HG03175 (cell line): ENCODE results near the gene RAB14.
"Not testable (repeated sequence)": the region's sequence is repeated elsewhere in the genome, so short reads cannot be mapped to it uniquely, and the experiment has no call there.

Experiments used
- ATAC-seq: cut with Tn5 transposase; IDR thresholded peaks from one replicate; pipeline ENCODE4 v1.9.1; 2021; ENCODE audit warnings: mild to moderate bottlenecking, moderate library complexity; ENCODE audit not compliant: unreplicated experiment

The RAB14 gene

DNA sequence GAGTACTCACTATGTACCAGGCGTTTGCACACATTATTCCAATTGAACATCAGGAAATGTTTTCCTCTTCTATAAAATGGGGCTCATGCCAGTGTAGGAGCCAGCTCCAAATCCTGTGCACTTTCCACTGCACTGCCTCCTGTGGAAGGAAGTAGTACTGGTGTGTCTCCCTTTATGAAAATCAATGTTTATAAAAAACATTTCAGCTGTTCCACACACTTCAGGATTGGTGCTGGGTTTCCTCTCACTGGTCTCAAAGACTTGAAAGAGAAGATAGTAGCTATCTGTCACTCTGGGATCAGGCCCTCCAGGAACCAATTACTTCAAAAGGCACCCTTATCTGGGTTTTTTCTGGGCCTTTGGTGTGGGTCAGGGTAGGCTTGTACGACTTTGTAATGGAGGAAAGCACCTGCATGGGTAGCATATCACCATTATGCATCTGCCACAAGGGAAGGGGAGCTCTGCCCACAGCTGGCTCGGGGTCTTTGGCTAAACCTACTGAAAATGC is 32.5 kb downstream of the RAB14 start:
- ATAC-seq, result no peak

DNA sequence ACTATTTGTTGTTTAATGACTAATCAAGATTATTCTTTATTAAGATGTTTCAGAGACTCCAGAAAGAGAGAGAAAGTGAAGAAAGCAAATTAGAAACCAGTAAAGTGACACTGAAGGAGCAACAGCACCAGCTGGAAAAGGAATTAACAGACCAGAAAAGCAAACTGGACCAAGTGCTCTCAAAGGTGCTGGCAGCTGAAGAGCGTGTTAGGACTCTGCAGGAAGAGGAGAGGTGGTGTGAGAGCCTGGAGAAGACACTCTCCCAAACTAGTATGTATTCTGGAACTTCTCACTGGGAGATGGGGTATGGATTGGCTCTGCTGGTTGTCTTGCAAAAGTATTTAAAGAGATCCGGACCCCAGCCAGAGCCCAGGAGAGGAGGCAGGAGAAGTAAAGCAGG is 33.6 kb downstream of the RAB14 start:
- no peak for ATAC-seq

DNA sequence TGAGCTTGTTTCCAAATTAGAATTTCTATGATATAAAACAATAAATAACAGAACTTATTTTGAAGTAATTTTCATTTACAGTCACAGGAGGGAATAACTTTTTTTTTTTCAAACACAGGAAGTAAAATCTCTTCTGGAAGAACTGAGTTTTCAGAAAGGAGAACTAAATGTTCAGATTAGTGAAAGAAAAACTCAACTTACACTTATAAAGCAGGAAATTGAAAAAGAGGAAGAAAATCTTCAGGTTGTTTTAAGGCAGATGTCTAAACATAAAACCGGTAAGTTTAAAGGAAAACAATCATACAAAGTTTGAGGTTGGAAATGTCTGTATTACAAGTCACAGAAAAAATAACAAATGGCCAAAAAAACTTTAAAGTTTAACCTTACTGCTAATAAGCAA is 41.6 kb downstream of the RAB14 start:
- ATAC-seq, result no peak

DNA sequence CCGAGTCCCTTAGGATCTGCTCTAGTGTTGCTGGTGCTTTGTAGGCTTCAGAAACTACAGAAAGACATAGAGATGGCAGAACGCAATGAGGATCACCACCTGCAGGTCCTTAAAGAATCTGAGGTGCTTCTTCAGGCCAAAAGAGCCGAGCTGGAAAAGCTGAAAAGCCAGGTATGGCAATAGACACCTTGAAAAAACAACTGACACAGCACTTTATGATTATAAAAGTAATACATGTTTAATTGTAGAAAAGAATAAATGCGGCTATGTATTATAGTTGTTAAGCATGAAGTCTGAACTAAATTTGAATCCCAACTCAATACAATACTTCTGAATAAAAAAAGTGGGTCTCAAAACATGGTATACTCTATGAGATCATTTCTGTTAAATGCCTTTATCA is 43.7 kb downstream of the RAB14 start:
- no peak for ATAC-seq

DNA sequence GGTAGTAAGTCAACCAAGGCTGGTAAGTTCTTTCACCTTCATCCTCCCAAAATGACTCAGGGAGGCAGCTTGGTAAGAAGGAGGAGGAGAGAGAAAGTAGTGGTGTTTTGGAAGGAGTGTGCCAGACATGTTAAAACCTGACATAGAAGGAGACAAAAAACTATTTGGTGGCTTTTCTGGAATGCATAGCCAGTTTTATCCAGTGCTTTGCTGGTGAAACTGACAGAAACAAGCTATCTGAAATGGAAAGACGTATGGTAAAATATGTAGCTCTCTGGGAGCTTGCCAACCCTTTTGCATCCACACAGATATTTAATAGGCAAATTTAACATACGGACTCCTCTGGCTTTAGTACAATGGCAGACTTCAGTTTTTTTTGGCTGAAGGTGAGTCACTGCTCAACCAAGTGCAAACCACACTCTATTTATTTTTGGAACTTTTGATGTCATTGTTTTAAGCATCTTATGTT is 45.4 kb downstream of the RAB14 start:
- ATAC-seq, result peak; percentile 81

DNA sequence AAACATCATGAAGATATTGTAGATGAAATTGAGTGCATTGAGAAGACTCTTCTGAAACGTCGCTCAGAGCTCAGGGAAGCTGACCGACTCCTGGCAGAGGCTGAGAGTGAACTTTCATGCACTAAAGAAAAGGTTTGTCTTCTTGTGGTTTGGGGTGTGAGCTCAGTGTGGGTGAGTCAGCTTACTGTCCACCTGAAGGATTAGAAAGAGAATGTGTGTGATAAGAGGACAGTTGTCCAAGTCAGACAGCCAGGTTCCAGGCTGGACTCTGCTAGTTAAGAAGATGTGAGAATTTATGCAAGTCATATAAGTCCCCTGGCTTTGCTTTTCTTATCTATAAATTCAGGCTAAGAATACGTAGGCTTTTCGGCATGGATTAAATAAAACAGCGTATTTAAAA is 46.9 kb downstream of the RAB14 start:
- ATAC-seq, result no peak

DNA sequence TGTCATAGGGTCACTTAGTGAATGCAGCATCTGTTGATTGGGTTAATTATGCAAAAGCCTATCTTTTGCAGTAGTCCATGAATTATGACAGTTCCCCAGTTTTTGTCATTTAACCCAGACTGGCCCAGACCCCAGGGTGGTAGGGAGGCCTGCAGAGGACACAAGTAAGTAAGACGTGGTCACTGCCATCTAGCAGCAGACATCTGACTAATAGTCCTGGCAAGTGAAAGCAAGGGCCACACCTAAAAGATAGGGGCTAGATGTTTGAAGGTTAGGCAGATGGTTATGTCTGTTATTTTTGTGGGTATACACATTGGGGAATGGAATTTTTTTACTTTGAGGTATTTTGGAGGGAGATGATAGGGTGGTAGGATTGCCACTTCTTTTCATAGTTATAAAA is 48.0 kb downstream of the RAB14 start:
- ATAC-seq, result no peak

DNA sequence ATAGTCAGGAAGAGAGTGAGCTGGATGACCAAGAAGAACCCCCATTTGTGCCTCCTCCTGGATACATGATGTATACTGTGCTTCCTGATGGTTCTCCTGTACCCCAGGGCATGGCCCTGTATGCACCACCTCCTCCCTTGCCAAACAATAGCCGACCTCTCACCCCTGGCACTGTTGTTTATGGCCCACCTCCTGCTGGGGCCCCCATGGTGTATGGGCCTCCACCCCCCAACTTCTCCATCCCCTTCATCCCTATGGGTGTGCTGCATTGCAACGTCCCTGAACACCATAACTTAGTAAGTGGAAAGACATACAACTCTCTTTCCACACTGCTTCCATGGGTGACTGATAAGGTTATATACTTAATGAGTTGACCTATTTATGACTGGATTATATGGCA is 51.5 kb downstream of the RAB14 start:
- ATAC-seq, result no peak

DNA sequence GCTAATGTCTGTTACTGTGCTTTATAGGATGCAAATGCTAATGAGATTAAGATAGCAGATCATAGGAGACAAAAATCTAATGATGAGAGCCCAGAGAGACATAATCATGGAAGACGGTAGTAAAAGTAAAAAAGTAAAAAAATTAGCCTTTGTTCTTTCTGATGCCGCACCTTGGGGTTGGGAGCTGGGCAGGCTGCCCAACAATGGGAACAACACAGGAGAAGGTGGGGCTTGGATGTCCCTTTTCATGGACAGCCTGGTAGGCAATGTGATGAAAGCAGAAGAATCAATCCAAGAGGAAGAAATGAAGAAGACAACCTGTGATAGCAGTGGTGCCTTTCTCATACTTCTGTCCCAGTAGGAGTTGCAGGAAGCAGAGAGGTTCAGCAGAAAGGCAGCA is 57.2 kb downstream of the RAB14 start:
- no peak for ATAC-seq

DNA sequence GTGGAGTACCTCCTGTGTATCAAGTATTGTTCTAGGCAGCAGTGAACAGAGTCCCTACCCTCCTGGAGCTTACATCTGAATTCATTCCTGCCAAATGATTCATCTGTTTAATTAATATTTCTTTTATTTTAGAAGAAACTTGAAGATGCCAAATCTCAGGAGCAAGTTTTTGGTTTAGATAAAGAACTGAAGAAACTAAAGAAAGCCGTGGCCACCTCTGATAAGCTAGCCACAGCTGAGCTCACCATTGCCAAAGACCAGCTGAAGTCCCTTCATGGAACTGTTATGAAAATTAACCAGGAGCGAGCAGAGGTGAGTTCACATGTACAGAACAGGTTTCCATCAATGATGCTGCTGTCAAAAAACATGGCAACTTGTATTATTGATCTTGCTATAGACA is 57.9 kb downstream of the RAB14 start:
- no peak for ATAC-seq

DNA sequence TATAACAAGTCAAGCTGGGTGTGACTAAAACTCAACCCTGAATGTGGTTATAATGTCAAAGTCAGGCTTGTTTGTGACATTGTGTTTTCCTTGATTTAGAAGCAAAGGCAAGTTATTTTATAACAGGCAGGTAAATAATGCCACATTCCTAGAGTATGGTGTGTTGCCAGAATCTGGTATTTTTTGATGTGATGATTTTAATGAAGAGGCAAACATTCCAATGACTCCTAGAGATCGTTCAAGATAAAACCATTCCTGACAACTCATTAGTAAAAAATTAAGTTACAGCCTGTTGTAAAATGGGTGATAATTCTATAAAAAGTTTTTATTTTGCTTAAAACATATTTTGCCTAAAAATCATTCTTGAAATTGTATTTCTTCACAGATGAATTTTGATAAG is 60.0 kb downstream of the RAB14 start:
- ATAC-seq, result no peak

DNA sequence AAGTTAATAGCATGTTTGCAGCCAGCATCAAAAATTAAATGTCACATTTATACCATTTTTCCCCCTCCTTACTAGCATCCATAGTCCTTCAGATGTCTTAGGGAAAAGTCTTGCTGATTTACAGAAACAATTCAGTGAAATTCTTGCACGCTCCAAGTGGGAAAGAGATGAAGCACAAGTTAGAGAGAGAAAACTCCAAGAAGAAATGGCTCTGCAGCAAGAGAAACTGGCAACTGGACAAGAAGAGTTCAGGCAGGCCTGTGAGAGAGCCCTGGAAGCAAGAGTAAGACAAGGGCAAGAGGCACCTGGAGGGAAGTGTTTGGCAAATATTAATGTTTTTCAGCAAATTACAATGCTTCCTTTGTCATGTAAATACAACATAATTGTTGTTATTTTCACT is 60.4 kb downstream of the RAB14 start:
- ATAC-seq, result no peak

DNA sequence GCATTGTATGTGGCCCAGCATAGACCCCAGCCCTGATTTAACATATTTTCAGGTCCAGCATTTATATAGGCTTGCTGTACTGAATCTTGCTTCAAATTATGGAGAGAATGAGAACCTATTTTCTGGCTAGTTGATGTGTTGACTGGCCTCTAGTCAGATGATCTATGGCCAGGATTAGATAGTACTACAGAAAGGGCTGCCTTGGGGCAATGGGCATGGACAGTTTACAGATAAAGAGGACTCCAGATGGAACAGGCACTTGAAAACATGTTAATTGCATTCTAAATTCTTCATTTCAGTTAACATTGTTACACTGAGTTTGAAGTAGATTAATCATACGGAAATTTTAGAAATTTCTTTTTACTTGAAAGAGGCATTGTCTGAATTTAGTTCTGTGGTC is 61.5 kb downstream of the RAB14 start:
- no peak for ATAC-seq

DNA sequence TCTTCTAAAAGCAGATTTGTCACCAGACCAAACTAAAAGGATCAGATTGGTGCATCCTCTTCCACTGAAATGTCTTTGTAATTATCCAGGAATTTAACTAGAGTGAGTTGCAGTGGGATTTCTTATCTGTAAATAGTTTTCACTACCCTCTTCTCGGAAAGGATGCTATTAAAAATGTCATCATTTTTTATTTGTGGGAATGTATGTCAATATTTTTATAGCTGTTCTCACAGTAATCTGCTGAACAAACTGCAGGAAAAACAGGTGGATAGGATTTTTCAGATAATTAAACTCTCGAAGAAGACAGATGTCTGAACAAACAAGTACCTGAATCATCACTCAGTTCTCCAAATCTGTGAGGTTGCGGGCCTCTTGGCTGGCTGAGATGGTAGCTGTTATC is 62.7 kb downstream of the RAB14 start:
- no peak for ATAC-seq

DNA sequence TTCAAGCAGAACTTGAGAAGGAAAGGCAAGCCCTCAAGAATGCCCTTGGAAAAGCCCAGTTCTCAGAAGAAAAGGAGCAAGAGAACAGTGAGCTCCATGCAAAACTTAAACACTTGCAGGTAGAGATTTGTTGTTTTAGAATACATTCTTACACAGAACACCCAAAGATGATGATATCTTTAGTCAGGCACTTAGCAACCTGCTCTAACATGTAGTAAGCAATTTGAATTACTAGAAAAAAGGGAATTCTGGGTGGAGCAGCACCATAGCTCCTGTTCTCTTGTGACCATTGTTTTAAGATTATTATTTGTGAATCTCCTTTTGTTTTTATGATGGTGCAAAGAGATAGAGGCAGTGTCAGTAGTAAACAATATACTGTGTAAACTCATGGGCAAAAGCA is 63.1 kb downstream of the RAB14 start:
- ATAC-seq, result no peak

DNA sequence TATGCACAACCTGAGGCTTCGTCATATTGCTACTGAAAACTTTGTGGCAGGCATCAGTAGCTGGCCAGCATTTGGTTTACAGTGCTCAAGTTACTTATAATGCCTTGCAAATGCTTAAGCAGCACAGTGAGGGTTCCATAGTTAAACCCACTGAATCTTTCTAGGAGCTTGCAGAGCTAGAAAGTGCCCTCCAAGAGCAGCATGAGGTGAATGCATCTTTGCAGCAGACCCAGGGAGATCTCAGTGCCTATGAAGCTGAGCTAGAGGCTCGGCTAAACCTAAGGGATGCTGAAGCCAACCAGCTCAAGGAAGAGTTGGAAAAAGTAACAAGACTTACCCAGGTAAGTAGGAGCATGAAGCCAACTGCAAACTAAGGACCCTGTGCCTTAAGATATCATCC is 66.0 kb downstream of the RAB14 start:
- no peak for ATAC-seq

DNA sequence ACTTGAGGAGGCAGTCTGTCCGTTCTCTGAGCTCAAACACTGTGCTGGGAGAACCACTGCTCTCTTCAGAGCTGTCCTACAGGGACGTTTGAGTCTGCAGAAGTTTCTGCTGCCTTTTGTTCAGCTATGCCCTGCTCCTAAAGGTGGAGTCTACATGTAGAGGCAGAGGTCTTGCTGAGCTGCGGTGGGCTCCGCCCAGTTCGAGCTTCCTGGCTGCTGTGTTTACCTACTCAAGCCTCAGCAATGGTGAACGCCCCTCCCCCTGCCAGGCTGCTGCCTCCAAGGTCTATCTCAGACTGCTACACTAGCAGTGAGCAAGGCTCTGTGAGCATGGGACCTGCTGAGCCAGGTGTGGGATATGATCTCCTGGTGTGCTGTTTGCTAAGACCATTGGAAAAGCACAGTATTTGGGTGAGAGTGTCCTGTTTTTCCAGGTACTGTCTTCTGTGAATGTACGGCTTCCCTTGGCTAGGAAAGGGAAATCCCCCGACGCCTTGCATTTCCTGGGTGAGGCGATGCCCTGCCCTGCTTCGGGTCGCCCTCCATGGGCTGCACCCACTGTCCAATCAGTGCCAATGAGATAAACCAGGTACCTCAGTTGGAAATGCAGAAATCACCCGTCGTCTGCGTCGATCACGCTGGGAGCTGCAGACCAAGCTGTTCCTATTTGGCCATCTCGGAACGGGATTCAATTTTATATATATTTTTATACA is 68.4 kb downstream of the RAB14 start:
- no peak for ATAC-seq

DNA sequence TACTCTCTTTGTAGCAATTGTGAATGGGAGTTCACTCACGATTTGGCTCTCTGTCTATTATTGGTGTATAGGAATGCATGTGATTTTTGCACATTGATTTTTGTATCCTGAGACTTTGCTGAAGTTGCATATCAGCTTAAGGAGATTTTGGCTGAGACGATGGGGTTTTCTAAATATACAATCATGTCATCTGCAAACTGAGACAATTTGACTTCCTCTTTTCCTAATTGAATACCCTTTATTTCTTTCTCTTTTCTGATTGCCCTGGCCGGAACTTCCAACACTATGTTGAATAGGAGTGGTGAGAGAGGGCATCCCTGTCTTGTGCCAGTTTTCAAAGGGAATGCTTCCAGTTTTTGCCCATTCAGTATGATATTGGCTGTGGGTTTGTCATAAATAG is 72.3 kb downstream of the RAB14 start:
- ATAC-seq, result not testable (repeated sequence)
